Occipital lobe (tissue), 2 donors: Measurements from ENCODE around the gene OBSL1. TPM values are rescaled to one million over a fixed set of nuclear protein-coding genes. Genes with fewer than 3 reads are reported as not detected.

Source experiments
- DNase-seq: peaks from one replicate; lab custom pipeline; 2025; lab: John Stamatoyannopoulos, UW
- total RNA-seq: library from RNA; depleted of rRNA; stranded (reverse); fragments of >200 nt; gene quantifications from one replicate; pipeline ENCODE4 v1.2.3, GENCODE V29; 2014

The OBSL1 gene
- total RNA-seq, 1 donor from 2014 or later, result 39.9 TPM

- no peak for DNase-seq
Observed at GRCh38 chr2:219551441-219552381, 19.6 kb downstream of the OBSL1 start.

GRCh38 chr2:219549619-219550018 is 21.7 kb downstream of the OBSL1 start:
- no peak for DNase-seq

GRCh38 chr2:219548990-219549389 is 22.3 kb downstream of the OBSL1 start:
- no peak for DNase-seq

GRCh38 chr2:219547621-219548020 is 23.7 kb downstream of the OBSL1 start:
- DNase-seq, result no peak

GRCh38 chr2:219545943-219546352 is 25.4 kb downstream of the OBSL1 start:
- DNase-seq, result no peak

GRCh38 chr2:219545295-219545942 is 25.9 kb downstream of the OBSL1 start:
- DNase-seq, result no peak

- DNase-seq, result no peak
Observed at GRCh38 chr2:219544567-219544966, 26.8 kb downstream of the OBSL1 start.

GRCh38 chr2:219543596-219544358 is 27.6 kb downstream of the OBSL1 start, which contains the start of the genes CHPF and TMEM198:
TSS of gene CHPF (minus strand) at chr2:219543809. CDS start at chr2:219543538, 271 bp downstream.
TSS of gene TMEM198 (plus strand) at chr2:219544028. CDS start at chr2:219544728, 700 bp downstream.
- peak; percentile 99 for DNase-seq

GRCh38 chr2:219542931-219543595 is 28.3 kb downstream of the OBSL1 start:
- DNase-seq, result peak; percentile 15

GRCh38 chr2:219541611-219542180 is 29.6 kb downstream of the OBSL1 start:
- DNase-seq, result peak; percentile 42

- no peak for DNase-seq
Observed at GRCh38 chr2:219540784-219541504, 30.4 kb downstream of the OBSL1 start.

GRCh38 chr2:219539926-219540678 is 31.2 kb downstream of the OBSL1 start:
- no peak for DNase-seq

- no peak for DNase-seq
Observed at GRCh38 chr2:219538956-219539788, 32.2 kb downstream of the OBSL1 start.

- DNase-seq, result no peak
Observed at GRCh38 chr2:219538504-219538951, 32.8 kb downstream of the OBSL1 start.

- DNase-seq, result no peak
Observed at GRCh38 chr2:219537657-219538488, 33.5 kb downstream of the OBSL1 start.

- no peak for DNase-seq
Observed at GRCh38 chr2:219536967-219537366, 34.4 kb downstream of the OBSL1 start.

GRCh38 chr2:219536425-219536824 is 34.9 kb downstream of the OBSL1 start:
- no peak for DNase-seq
